ENCODE data around the gene SLC25A22.

DNA sequence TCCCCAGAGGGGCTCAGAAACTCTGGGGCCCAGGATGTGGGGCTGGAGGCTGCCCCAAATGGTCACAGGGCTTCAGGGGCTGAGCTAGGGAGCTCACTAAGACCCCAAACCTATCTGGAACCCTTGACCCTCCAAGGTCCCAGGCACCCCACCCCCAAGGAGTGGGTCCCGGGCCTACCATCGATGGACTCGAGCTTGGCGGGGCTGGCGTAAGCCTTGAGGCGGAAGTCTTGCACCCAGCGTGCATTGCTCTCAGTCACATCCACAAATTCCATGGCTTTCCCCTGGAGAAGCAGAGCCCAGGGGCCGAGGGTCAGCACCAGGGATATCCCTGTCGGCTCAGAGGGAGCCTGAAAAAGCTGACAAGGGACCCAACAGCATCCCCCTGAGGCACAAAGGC lies 24.3 kb downstream of the SLC25A22 start:
- TF ChIP-seq, protein P1, sequence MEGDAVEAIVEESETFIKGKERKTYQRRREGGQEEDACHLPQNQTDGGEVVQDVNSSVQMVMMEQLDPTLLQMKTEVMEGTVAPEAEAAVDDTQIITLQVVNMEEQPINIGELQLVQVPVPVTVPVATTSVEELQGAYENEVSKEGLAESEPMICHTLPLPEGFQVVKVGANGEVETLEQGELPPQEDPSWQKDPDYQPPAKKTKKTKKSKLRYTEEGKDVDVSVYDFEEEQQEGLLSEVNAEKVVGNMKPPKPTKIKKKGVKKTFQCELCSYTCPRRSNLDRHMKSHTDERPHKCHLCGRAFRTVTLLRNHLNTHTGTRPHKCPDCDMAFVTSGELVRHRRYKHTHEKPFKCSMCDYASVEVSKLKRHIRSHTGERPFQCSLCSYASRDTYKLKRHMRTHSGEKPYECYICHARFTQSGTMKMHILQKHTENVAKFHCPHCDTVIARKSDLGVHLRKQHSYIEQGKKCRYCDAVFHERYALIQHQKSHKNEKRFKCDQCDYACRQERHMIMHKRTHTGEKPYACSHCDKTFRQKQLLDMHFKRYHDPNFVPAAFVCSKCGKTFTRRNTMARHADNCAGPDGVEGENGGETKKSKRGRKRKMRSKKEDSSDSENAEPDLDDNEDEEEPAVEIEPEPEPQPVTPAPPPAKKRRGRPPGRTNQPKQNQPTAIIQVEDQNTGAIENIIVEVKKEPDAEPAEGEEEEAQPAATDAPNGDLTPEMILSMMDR (IDR thresholded peaks at IDR 0.05) = no peak
- TF ChIP-seq POLR2A (IDR thresholded peaks at IDR 0.05) = no peak
